HG03575 (cell line): ENCODE measurements around the gene UTP14C.
"Not testable (repeated sequence)": the region's sequence is repeated elsewhere in the genome, so short reads cannot be mapped to it uniquely, and the experiment has no call there.

Source experiments
- ATAC-seq: cut with Tn5 transposase; IDR thresholded peaks from one replicate; pipeline ENCODE4 v1.9.1; 2021; ENCODE audit not compliant: unreplicated experiment, insufficient number of reproducible peaks, low FRiP score; ENCODE audit errors: extremely low read depth

The UTP14C gene

DNA sequence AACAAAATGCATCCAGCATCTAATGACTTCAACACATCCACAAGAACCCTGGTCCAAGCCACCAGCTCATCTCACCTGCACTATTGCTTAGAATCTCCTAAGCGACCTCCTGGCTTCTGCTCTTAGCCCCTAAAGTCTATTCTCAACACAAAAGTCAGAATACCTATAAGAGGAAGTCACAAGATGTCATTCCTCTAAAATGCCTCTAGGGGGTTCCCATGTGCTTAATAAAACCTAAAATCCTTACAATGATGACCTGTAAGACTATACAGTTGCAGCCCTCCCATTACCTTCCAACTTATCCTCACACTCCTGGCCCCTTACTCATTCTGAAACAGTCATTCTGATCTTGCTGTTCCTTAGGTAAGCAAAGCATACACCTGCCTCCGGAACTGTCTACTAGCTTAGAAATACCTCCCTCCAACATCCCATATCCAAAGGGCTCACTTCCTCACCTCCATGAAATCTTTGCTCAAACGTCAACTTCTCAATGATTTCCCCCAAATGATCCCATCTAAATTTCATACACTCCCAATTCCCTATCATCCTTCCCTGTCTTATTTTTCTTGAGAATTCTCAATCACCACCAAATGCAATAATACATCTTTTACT, 23.3 kb upstream of the UTP14C start:
- ATAC-seq = no peak

DNA sequence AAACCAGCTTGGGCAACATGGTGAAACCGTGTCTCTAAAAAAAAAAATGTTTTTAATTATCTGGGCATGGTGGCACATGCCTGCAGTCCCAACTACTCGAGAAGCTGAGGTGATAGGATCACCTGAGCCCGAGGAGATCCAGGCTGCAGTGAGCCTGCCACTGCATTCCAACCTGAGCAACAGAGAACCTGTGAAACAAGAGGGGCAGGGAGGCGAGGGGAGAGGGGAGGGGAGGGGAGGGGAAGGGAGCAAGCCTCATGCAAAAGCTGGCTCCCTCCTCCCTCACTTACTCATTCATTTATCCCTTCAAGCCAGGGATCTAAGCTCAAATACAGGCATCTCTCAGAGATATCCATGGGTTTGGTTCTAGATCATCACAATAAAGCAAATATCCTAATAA, 22.1 kb upstream of the UTP14C start:
- no peak for ATAC-seq

DNA sequence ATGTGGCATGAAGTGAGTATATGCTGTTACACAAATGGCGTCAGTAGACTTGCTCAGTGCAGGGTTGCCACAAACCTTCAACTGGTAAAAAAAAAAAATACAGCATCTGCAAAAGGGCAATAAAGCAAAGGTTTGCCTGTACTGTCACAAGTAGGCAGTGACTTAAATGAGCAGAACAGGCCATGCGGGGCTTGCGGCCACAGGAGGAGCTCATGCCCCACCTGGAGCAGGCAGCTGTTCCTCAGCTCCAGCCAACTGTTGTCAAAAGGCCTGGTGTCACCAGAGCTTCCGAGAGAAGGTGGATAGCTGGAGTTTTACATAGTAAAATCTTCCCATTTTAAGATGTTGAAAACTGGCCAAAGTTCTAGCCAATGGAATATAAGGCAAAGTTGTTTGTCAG, 20.9 kb upstream of the UTP14C start:
- ATAC-seq = no peak

DNA sequence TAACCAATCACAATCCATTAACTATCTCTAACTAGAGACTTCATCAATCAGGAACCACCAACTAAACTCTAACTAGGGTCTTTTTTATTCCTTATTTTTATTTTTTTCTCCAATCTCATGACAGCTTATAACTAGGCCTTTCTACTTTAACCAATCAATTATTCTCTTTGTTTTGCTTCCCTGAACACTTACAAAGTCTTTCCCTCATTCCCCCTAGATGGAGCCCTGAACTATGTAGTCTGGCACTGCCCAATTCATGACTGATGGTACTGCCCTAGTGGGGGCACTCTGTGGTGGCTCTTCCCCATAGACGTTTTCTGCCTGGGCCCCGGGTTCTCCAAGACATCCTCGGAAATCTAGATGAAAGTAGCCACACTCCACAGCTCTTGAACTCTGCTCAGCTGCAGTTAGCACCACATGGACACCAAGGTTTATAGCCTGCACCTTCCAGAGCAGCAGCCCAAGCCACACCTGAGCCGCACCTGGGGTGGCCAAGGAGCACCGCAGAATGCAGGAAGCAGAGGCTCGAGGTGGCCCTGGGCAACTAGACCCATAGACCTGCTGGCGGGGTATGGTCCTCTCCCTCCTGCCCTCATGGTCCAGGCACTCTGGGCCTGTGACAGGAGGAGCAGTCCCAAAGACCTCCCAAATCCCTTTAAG, 19.9 kb upstream of the UTP14C start:
- ATAC-seq = no peak

DNA sequence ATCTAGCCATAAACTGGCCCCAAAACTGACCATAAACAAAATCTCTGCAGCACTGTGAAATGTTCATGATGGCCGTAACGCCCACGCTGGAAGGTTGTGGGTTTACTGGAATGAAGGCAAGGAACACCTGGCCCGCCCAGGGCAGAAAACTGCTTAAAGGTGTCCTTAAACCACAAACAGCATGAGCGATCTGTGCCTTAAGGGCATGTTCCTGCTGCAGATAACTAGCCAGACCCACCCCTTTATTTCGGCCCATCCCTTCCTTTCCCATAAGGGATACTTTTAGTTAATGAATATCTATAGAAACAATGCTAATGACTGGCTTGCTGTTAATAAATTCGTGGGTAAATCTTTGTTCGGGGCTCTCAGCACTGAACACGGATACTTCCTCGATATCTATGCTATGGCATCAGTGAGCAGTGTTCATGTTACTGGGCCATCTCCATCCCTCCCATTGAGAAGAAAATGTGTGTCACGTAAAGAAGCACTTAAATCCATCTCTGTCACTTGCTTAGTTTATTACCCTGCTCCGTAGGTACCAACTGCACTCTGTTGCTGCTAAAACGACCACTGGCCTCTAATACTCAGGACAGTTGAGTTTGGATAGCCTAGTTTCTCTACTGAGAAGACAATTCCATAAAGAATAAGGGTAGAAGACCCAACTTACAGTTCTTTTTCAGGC, 18.5 kb upstream of the UTP14C start:
- no peak for ATAC-seq

DNA sequence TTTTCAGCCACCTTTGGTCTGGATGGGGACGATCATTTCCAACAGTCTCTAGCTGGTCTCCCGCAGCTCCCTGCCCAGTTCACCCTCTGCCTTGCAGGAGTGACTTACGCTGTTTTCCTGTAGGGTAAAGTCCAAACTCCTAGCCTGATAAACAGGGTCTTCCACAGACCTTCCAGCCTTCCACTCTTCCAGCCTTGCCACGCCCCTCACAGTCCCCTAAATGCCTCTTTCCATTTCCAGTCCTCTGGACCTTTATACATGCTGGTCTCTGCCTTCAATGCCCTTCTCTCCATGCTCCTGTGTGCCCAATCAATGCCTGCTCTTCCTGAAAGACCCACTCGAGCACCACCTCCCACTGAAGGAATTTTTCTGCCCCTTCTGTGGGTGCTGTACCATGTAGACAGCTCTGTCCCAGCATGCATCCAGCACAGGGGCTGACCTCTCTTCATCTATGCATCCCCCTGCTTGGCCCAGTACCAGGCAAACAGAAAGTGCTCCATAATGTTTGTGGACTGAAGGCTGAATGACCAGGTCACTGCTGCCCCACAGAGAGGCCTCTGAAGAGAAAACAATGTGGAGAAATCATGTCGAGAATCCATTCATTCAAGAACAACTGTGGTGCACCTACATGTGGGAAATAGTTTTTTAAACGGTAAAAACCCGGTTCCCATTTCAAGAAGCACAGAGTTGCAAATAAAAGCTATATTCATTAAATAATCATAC, 17.8 kb upstream of the UTP14C start:
- ATAC-seq = no peak

- no peak for ATAC-seq
Measured at GRCh38 chr13:52009946-52010345, 14.5 kb upstream of the UTP14C start.

DNA sequence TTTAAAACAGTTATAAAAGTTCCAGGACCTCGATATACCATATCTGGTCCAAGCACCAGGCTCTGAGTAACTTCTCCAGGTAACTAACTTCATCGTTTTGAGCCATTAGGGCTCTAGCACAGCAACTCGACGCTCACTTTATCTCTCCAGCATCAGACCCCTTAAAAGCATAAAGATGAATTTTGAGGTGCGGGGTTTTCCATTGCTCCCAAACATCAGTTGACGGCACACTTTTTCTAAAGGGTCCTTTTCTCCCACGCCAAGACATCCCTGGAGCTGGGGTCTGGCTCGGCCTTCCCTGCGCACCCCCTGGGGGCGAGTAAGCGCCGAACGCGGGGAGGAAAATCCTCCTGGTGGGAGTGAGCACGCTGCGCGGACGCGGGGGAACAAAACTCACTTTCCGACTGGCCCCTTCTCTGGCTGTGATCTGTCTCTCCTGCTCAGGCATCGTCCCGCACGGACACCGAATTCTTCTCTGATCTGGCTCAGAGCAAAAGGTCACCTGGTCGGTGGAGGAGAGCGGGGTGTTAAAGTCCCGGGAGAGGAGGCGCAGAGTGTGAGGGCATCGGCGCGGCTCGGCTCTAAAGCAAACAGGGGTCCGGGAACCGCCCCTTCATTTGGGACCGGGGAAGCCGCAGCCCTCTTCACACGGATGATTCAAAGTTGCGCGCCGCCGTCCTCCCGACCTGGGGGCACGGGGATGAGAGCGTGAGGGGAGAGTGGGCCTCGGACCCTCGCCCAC, 13.4 kb upstream of the UTP14C start, which contains the start of gene ATP7B:
ATP7B (minus strand) TSS at position 561 of the 742 bp plus-strand sequence; CDS start at position 448, 113 bp downstream.
- no peak for ATAC-seq

DNA sequence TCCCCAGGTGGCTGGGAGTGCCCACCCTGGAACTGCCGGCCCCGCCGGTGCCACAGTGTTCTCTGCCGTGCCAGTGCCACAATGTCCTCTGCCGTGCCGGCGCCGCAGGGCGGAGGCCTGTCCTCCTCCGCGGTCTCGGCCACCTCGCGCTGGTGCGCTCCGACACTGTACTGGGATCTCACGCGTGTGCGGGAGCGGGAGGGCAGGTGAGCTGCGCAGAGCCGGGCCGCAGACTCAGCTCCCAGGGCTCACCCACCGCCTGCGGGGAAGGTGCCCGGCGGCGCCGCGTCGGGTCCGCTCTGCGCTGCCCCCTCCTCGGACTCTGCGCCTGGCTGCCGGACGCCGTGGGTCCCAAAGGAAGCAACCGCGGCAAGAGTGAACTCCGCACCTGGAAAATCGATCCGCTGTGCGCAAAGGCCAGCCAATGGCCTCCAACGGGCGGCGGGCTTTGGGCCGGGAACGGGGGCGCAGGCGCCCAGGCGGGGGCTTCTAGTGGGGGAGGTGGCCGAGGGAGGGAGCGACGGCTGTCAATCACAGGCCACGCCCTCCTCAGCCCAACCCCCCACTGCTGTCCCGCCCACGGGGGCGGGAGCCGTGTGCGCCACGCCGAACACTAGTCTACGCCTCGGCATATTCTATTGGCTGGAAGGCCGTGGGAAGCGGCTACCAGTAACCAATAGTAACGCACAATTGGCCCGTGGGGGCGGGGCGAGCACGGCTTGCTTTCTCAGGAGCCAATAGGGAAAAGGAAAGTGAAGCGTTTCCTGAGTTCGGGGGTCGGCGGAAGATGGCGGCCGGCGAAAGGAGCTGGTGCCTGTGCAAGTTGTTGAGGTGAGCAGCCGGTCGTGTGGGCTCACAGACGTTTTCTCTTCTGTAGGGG, 12.6 kb upstream of the UTP14C start, which contains the start of gene ALG11:
ALG11 (plus strand) TSS at position 767 of the 880 bp plus-strand sequence; CDS start at position 788, 21 bp downstream.
- ATAC-seq = peak; percentile 96

DNA sequence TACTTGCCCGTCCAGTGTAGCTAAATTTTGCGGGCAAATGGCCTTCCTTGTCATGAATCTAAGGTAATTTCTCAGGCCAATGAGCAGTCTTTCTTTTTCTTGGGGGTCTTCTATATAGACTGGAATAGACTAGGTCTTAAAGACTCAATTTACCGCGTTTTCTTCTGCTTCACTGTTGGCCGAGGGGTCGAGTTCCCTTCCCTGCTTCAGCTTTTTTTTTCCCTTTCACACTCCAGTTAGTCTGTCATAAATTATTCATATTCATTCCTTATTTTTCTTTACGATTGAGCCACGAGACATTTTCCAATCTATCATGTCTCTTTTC, 12.0 kb upstream of the UTP14C start:
- ATAC-seq = no peak

DNA sequence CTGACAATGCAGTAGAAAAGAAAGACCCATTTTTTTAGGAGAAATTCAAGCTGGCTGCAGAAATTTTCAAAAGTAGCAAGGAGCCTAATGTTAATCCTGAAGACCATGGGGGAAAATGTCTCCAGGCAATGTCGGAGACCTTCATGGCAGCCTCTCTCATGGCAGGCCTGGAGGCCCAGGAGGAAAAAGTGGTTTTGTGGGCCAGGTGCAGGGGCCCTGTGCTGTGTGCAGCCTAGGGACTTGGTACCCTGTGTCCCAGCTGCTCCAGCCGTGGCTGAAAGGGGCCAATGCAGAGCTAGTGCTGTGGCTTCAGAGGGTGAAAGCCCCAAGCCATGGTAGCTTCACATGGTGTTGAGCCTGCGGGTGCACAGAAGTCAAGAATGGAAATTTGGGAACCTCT, 8.2 kb upstream of the UTP14C start:
- no peak for ATAC-seq

- no peak for ATAC-seq
Measured at GRCh38 chr13:52020191-52020590, 4.3 kb upstream of the UTP14C start.

GRCh38 chr13:52022356-52022755, 2.1 kb upstream of the UTP14C start:
- no peak for ATAC-seq

DNA sequence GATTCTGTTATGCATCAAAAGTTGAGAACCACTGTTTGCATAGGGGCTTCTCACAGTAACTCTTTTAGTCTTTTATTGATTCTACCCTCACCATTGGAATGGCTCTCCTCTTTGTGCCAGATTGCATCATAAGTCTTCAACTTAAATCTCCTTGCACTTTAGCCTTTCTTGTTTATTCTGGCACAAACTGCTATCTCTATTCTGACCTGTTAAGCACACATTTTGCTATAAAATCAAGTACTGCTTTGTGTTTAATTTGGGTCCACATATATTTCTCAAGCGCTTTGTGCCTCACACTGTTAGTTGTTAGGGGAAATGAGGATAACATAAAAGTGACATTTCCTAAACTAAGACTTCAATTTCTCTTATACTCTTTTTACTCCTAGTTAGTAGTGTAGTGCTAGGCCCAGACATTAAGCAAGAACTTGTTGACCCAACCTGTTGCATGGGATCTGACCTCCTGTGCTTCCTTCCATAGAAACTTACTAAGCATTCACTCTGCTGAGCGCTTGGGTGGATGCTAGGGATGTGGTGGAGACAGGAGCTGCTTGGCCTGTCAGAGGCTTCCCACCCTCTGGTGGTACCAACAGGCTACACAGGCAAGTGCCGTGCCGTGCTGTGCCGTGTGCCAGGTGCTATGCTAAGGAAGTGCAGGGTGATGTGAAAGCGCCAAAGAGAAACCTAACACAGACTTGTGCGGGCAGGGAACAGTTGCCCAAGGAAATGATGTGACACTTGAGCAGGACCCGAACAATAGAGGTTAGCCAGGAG, 1.2 kb downstream of the UTP14C start:
- ATAC-seq = no peak

DNA sequence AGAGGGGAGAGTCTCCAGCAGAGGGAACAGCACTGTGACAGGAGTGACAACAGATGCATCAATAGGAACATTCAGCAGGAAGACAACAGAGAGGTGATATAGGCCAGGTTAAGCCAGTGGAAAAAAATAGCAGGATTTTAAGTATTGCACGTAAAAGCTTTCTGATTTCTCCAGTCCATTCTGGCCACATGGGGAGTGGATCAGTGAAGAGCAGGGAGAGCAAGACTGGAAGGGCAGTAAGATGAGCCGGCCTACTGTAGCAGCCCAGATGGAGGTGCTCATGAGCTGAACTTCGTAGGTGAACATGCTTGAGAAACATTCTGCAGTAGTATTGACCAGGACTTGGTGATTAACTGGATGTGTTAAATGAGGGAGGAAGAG, 1.7 kb downstream of the UTP14C start:
- no peak for ATAC-seq

- ATAC-seq = no peak
Measured at GRCh38 chr13:52027832-52028231, 3.3 kb downstream of the UTP14C start.

DNA sequence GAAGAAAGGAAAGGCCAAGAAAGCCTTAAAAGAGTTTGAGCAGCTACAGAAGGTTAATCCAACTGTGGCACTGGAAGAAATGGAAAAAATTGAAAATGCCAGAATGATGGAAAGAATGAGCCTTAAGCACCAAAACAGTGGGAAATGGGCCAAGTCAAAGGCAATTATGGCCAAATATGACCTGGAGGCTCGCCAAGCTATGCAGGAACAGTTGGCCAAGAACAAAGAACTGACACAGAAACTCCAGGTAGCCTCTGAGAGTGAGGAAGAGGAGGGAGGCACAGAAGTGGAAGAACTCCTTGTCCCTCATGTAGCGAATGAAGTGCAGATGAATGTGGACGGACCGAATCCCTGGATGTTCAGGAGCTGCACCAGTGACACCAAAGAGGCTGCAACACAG, 5.1 kb downstream of the UTP14C start:
- ATAC-seq = no peak

GRCh38 chr13:52030401-52030800, 5.9 kb downstream of the UTP14C start:
- not testable (repeated sequence) for ATAC-seq
